Left ventricle myocardium inferior (tissue), 1 donor: ENCODE data around the gene SHMT2. TPM values are rescaled to one million over a fixed set of nuclear protein-coding genes. Genes with fewer than 3 reads are reported as not detected.
"Not testable (repeated sequence)": the region's sequence is repeated elsewhere in the genome, so short reads cannot be mapped to it uniquely, and the experiment has no call there.

ENCODE experiments used
- DNase-seq: peaks from one replicate; pipeline ENCODE4 v3.0.0-alpha.2; 2020
- H3K27ac ChIP-seq: fragments of 200-600 bp; replicated peaks from 2 replicates; pipeline ENCODE4 v1.8.0; 2021
- H3K27me3 ChIP-seq: fragments of 200-600 bp; 2 replicates; pipeline ENCODE4 v1.8.0; 2021; ENCODE audit warnings: low read depth
- H3K36me3 ChIP-seq: fragments of 200-600 bp; 2 replicates; pipeline ENCODE4 v1.8.0; 2021
- H3K4me1 ChIP-seq: fragments of 200-600 bp; 2 replicates; pipeline ENCODE4 v1.8.0; 2021
- H3K4me3 ChIP-seq: fragments of 200-600 bp; 2 replicates; pipeline ENCODE4 v1.8.0; 2021; ENCODE audit warnings: mild to moderate bottlenecking, moderate library complexity
- H3K9me3 ChIP-seq: fragments of 200-600 bp; replicated peaks from 2 replicates; pipeline ENCODE4 v1.8.0; 2021
- CTCF ChIP-seq: fragments of 200-600 bp; IDR thresholded peaks from 2 replicates; pipeline ENCODE4 v1.8.0; 2021; ENCODE audit warnings: antibody characterized with exemption, mild to moderate bottlenecking, borderline replicate concordance
- intact Hi-C: fragments of 100-400 bp; cut with micrococcal nuclease; formaldehyde crosslinking; loops from one replicate; pipeline ENCODE4 v1.11.0; 2022
- microRNA-seq: library from miRNA; unstranded; fragments of <30 nt; microRNA quantifications from one replicate; pipeline ENCODE4 v1.2.0, GENCODE V29; 2020
- total RNA-seq: library from RNA; stranded (reverse); fragmentation: NEBNext Ultra II Directional; extraction: Animal tissue kit (Norgen Biotek cat#: 25700); gene quantifications from one replicate; pipeline ENCODE4 v1.2.1, GENCODE V29; 2021
- donor health status: DM: no; HTN: yes; CAD: no; lungs with severe emphysema.

Gene SHMT2
- total RNA-seq, 1 donor from 2014 or later: 22.9 TPM

- peaks cover 42% of the 10 kb centered on the region for H3K36me3 ChIP-seq
- intact Hi-C loops: no loop called here
Observed at GRCh38 chr12:57273516-57273915, 44.0 kb downstream of the SHMT2 start.

GRCh38 chr12:57276233-57276632 lies 46.7 kb downstream of the SHMT2 start:
- peaks cover 55% of the 10 kb centered on the region for H3K36me3 ChIP-seq
- H3K9me3 ChIP-seq, H3K27ac ChIP-seq, DNase-seq, H3K27me3 ChIP-seq, H3K4me3 ChIP-seq, intact Hi-C loops: not testable (repeated sequence)
- H3K4me1 ChIP-seq: peaks cover 29% of the 10 kb centered on the region

More at GRCh38 chr12:57273516-57273915, 44.0 kb downstream of the SHMT2 start:
- Histone ChIP-seq H3K4me1 (peaks cover 35% of the 10 kb centered on the region), H3K4me3 (no peak overlapping the region), H3K9me3 (no peaks in the 10 kb centered on the region), H3K27ac (peak overlapping the region; percentile 44), H3K27me3 (no peaks in the 10 kb centered on the region)
- no peak for DNase-seq
- no peak for TF ChIP-seq CTCF

- H3K36me3 ChIP-seq: peaks cover 63% of the 10 kb centered on the region
- intact Hi-C loops: no loop called here
- no peak overlapping the region for H3K27ac ChIP-seq
- H3K27me3 ChIP-seq: no peaks in the 10 kb centered on the region
- DNase-seq: no peak
- TF ChIP-seq CTCF: peak; percentile 67
- H3K4me3 ChIP-seq: no peak overlapping the region
- H3K4me1 ChIP-seq: peaks cover 21% of the 10 kb centered on the region
- no peaks in the 10 kb centered on the region for H3K9me3 ChIP-seq
Observed at GRCh38 chr12:57276935-57277563, 47.5 kb downstream of the SHMT2 start.

DNA sequence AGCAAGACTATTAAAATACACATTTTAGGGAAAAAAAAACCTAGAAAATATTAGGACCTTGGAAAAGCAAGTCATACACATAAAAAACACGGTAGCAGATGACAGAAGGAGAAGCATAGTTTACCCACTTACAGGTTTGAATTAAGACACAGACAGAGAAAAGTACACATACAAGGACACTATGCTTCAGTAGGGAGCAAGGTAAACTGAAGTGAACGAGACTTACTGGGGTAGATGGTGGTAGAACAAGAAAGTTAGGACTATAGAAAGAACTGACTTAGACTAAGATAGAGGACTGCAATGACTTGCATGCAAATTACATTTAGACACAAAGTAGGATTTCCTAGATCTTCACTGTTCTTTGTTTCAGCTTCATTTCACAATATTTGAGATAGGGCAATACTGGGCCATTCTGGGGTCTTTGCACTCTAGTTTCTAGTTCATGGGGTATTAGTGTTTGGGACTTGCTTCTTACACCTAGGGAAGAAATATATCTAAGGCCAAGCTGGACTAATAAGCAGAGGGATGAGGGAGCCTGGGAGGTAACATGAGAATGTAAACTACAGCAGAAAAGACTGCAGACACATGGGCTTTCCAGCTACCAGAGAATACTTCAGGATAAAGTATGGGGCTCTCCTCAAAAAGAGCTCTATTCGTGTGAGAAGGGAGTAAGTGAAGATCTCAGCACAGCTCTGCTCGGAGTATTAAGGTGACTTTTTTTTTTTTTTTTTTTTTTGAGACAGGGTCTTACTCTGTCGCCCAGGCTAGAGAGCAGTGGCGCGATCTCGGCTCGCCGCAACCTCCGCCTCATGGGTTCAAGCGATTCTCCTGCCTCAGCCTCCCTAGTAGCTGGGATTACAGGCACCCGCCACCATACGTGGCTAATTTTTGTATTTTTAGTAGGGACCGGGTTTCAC lies 49.2 kb downstream of the SHMT2 start:
- TF ChIP-seq CTCF: no peak
- H3K9me3 ChIP-seq: no peaks in the 10 kb centered on the region
- peaks cover 79% of the 10 kb centered on the region for H3K36me3 ChIP-seq
- no peak overlapping the region for H3K27ac ChIP-seq
- peaks cover 4% of the 10 kb centered on the region for H3K4me1 ChIP-seq
- DNase-seq: no peak
- intact Hi-C loops: no loop called here
- H3K27me3 ChIP-seq: no peaks in the 10 kb centered on the region
- no peak overlapping the region for H3K4me3 ChIP-seq

GRCh38 chr12:57280211-57281062 lies 50.9 kb downstream of the SHMT2 start:
- Histone ChIP-seq H3K4me3 (no peak overlapping the region), H3K4me1 (no peaks in the 10 kb centered on the region), H3K27me3 (no peaks in the 10 kb centered on the region), H3K36me3 (peaks cover 90% of the 10 kb centered on the region), H3K9me3 (no peaks in the 10 kb centered on the region), H3K27ac (no peak overlapping the region)
- no peak for TF ChIP-seq CTCF
- DNase-seq: no peak
- intact Hi-C loops: no loop called here

- H3K36me3 ChIP-seq: peaks cover 89% of the 10 kb centered on the region
- DNase-seq, H3K4me1 ChIP-seq, H3K4me3 ChIP-seq, H3K27ac ChIP-seq, H3K9me3 ChIP-seq, H3K27me3 ChIP-seq, intact Hi-C loops: not testable (repeated sequence)
Observed at GRCh38 chr12:57282073-57282472, 52.6 kb downstream of the SHMT2 start.

Small RNA genes lying within 50 kb of the gene (microRNA-seq; reads per million reads assigned to microRNA genes)
- gene MIR1228: 1.2 reads per million

Other genes starting within 250 kb of the SHMT2 start
- 2.7 TPM for gene ZBTB39, start 223.2 kb upstream of the SHMT2 start, total RNA-seq
- gene TAC3, start 213.2 kb upstream of the SHMT2 start, total RNA-seq: not detected
- gene MYO1A, start 179.6 kb upstream of the SHMT2 start, total RNA-seq: not detected
- gene NEMP1, start 150.9 kb upstream of the SHMT2 start, total RNA-seq: 3.3 TPM
- 10.1 TPM for gene NAB2, start 140.6 kb upstream of the SHMT2 start, total RNA-seq
- 46.2 TPM for gene STAT6, start 118.3 kb upstream of the SHMT2 start, total RNA-seq
- gene LRP1, start 101.2 kb upstream of the SHMT2 start, total RNA-seq: 61.0 TPM
- not detected for gene LRP1-AS, start 82.1 kb upstream of the SHMT2 start, total RNA-seq
- 0.44 TPM for gene NXPH4, start 12.9 kb upstream of the SHMT2 start, total RNA-seq
- gene STAC3, start 21.5 kb downstream of the SHMT2 start, total RNA-seq: 0.69 TPM
- gene R3HDM2, start 201.3 kb downstream of the SHMT2 start, total RNA-seq: 63.1 TPM
- gene INHBC, start 205.1 kb downstream of the SHMT2 start, total RNA-seq: not detected
- gene INHBE, start 225.6 kb downstream of the SHMT2 start, total RNA-seq: not detected
- 0.93 TPM for gene GLI1, start 230.1 kb downstream of the SHMT2 start, total RNA-seq